GM23338 (cell line): Measurements from ENCODE around the gene THSD8. TPM values are rescaled to one million over a fixed set of nuclear protein-coding genes. Genes with fewer than 3 reads are reported as not detected.

Source experiments
- ATAC-seq: fragments of 200-7000 bp; cut with Tn5 transposase; 3 replicates; pipeline ENCODE4 v1.9.1; 2020
- DNase-seq: peaks from one replicate; pipeline ENCODE4 v3.0.0-alpha.2; 2015; ENCODE audit warnings: low spot score
- H2AFZ ChIP-seq: fragments of 200-600 bp; sonication (generic); 2 replicates; pipeline ENCODE4 v1.8.0; 2016; ENCODE audit warnings: antibody characterized with exemption, mild to moderate bottlenecking, moderate library complexity
- H3F3A ChIP-seq: fragments of 200-600 bp; sonication (generic); replicated peaks from 2 replicates; pipeline ENCODE4 v1.8.0; 2017; ENCODE audit warnings: antibody characterized with exemption, mixed run types, low read depth
- H3K27ac ChIP-seq: fragments of 200-600 bp; sonication (generic); 2 replicates; pipeline ENCODE4 v1.6.1; 2016; ENCODE audit warnings: low read depth
- H3K27me3 ChIP-seq: fragments of 200-600 bp; sonication (generic); 2 replicates; pipeline ENCODE4 v1.8.0; 2016; ENCODE audit warnings: mild to moderate bottlenecking, mixed run types, moderate library complexity; ENCODE audit not compliant: insufficient read depth
- H3K36me3 ChIP-seq: fragments of 200-600 bp; sonication (generic); 2 replicates; pipeline ENCODE4 v1.8.0; 2016; ENCODE audit warnings: mild to moderate bottlenecking; ENCODE audit not compliant: insufficient read depth
- H3K4me1 ChIP-seq: fragments of 200-600 bp; sonication (generic); 2 replicates; pipeline ENCODE4 v1.8.0; 2016; ENCODE audit warnings: mild to moderate bottlenecking, moderate library complexity; ENCODE audit not compliant: insufficient read depth
- H3K4me2 ChIP-seq: fragments of 200-600 bp; sonication (generic); 2 replicates; pipeline ENCODE4 v1.7.1; 2017; ENCODE audit warnings: mixed run types
- H3K4me3 ChIP-seq: fragments of 200-600 bp; sonication (generic); 2 replicates; pipeline ENCODE4 v1.6.1; 2016; ENCODE audit warnings: mixed run types
- H3K79me2 ChIP-seq: fragments of 200-600 bp; sonication (generic); replicated peaks from 2 replicates; pipeline ENCODE4 v1.8.0; 2017; ENCODE audit warnings: mild to moderate bottlenecking; ENCODE audit not compliant: insufficient read depth
- H3K9me2 ChIP-seq: fragments of 200-600 bp; sonication (generic); 2 replicates; pipeline ENCODE4 v1.8.0; 2017; ENCODE audit not compliant: insufficient read depth
- H4K20me1 ChIP-seq: fragments of 200-600 bp; sonication (generic); replicated peaks from 2 replicates; pipeline ENCODE4 v1.8.0; 2017; ENCODE audit warnings: mild to moderate bottlenecking; ENCODE audit not compliant: insufficient read depth
- H3K27ac Mint-ChIP-seq: 2 replicates; pipeline ENCODE4 v1.8.0; 2020; ENCODE audit warnings: inconsistent platforms, mild to moderate bottlenecking, moderate library complexity, mixed read lengths
- H3K27me3 Mint-ChIP-seq: 3 replicates; pipeline ENCODE4 v1.8.0; 2022; ENCODE audit warnings: low read depth, mild to moderate bottlenecking, moderate library complexity, mixed read lengths, inconsistent platforms; ENCODE audit not compliant: insufficient read depth, poor library complexity
- H3K36me3 Mint-ChIP-seq: 3 replicates; pipeline ENCODE4 v1.8.0; 2021; ENCODE audit warnings: low read depth, mild to moderate bottlenecking, inconsistent platforms, moderate library complexity, mixed read lengths
- H3K4me1 Mint-ChIP-seq: 3 replicates; pipeline ENCODE4 v1.8.0; 2020; ENCODE audit warnings: mild to moderate bottlenecking, inconsistent platforms, mixed read lengths
- H3K4me3 Mint-ChIP-seq: 3 replicates; pipeline ENCODE4 v1.8.0; 2021; ENCODE audit warnings: moderate library complexity, mild to moderate bottlenecking, inconsistent platforms, mixed read lengths
- H3K9me3 Mint-ChIP-seq: 3 replicates; pipeline ENCODE4 v1.8.0; 2020; ENCODE audit warnings: moderate library complexity, mild to moderate bottlenecking, inconsistent platforms, mixed read lengths
- CREB1 ChIP-seq: fragments of 250-450 bp; sonication (Bioruptor Pico); IDR thresholded peaks from 2 replicates; pipeline ENCODE4 v1.5.0; 2020; ENCODE audit warnings: low read depth, mild to moderate bottlenecking, moderate library complexity
- ETS1 ChIP-seq: IDR thresholded peaks from 2 replicates; pipeline ENCODE4 v1.6.1; 2016; ENCODE audit warnings: antibody characterized with exemption
- EZH2 ChIP-seq: fragments of 200-600 bp; sonication (generic); IDR thresholded peaks from one replicate; pipeline ENCODE4 v1.8.0; 2017; ENCODE audit warnings: antibody characterized with exemption, mild to moderate bottlenecking, low read depth; ENCODE audit not compliant: unreplicated experiment
- EZH2phosphoT487 ChIP-seq: fragments of 200-600 bp; sonication (generic); IDR thresholded peaks from one replicate; pipeline ENCODE4 v1.8.1; 2018; ENCODE audit warnings: antibody characterized with exemption; ENCODE audit not compliant: unreplicated experiment
- NANOG ChIP-seq: IDR thresholded peaks from 2 replicates; pipeline ENCODE4 v1.6.1; 2016; ENCODE audit warnings: antibody characterized with exemption, borderline replicate concordance
- POLR2AphosphoS5 ChIP-seq: IDR thresholded peaks from 2 replicates; pipeline ENCODE4 v1.6.1; 2016; ENCODE audit warnings: antibody characterized with exemption, low read depth
- REST ChIP-seq: IDR thresholded peaks from one replicate; pipeline ENCODE4 v1.6.1; 2018; ENCODE audit warnings: antibody characterized with exemption; ENCODE audit not compliant: unreplicated experiment
- STAT1 ChIP-seq: IDR thresholded peaks from one replicate; pipeline ENCODE4 v1.6.1; 2016; ENCODE audit warnings: antibody characterized with exemption; ENCODE audit not compliant: unreplicated experiment
- ZNF114 ChIP-seq: fragments of 250-450 bp; sonication (Bioruptor Pico); IDR thresholded peaks from 2 replicates; pipeline ENCODE4 v1.5.0; 2020; ENCODE audit warnings: mild to moderate bottlenecking, moderate library complexity
- ZNF331 ChIP-seq: fragments of 250-450 bp; sonication (Bioruptor Pico); IDR thresholded peaks from 2 replicates; pipeline ENCODE4 v1.5.0; 2020; ENCODE audit warnings: low read depth, mild to moderate bottlenecking, moderate library complexity
- ZNF462 ChIP-seq: fragments of 250-450 bp; sonication (Bioruptor Pico); IDR thresholded peaks from 2 replicates; pipeline ENCODE4 v1.5.0; 2020; ENCODE audit warnings: mild to moderate bottlenecking, moderate library complexity
- polyA plus RNA-seq: library from polyadenylated mRNA; unstranded; fragments of >200 nt; fragmentation: Nextera tagmentation; extraction: Ambion mirVana; gene quantifications from 2 replicates; pipeline ENCODE4 v1.2.1, GENCODE V29; 2016
- total RNA-seq: library from RNA; depleted of rRNA; stranded (reverse); fragments of >200 nt; shearing (Covaris generic); gene quantifications from 2 replicates; pipeline ENCODE4 v1.2.3, GENCODE V29; 2014
- TF ChIP-seq, protein P1 (sequence below), 2 experiments: fragments of 200-600 bp in 1 of 2; sonication (generic) in 1 of 2; conservative IDR thresholded peaks; 2 replicates each; pipeline versions ENCODE4 v1.5.1 to v1.6.1; 2016 to 2017; ENCODE audit warnings: antibody characterized with exemption in 2 of 2, low read depth in 2 of 2, mild to moderate bottlenecking in 2 of 2, moderate library complexity in 1 of 2

THSD8 gene
- total and polyA plus RNA-seq, 2 experiments from 2014 or later = 0.38 to 38.5 TPM

DNA sequence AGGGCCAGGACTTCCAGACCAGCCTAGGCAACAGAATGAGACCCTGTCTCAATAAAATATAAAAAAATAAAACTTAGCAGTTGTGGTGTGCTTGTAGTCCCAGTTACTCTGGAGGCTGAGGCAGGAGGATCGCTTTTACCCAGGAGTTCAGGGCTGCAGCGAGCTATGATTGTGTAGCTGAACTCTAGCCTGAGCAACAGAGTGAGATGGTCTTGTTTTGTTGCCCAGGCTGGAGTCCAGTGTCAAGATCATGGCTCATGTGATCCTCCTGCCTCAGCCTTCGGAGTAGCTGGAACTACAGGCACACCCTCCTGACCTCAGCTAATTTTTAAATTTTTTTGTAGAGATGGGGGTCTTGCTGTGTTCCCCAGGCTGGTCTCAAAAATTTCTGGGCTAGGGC is 14.9 kb upstream of the THSD8 start (continued):
- TF ChIP-seq, protein P1, sequence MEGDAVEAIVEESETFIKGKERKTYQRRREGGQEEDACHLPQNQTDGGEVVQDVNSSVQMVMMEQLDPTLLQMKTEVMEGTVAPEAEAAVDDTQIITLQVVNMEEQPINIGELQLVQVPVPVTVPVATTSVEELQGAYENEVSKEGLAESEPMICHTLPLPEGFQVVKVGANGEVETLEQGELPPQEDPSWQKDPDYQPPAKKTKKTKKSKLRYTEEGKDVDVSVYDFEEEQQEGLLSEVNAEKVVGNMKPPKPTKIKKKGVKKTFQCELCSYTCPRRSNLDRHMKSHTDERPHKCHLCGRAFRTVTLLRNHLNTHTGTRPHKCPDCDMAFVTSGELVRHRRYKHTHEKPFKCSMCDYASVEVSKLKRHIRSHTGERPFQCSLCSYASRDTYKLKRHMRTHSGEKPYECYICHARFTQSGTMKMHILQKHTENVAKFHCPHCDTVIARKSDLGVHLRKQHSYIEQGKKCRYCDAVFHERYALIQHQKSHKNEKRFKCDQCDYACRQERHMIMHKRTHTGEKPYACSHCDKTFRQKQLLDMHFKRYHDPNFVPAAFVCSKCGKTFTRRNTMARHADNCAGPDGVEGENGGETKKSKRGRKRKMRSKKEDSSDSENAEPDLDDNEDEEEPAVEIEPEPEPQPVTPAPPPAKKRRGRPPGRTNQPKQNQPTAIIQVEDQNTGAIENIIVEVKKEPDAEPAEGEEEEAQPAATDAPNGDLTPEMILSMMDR (conservative IDR thresholded peaks at IDR 0.05; ENCODE audit: low read depth in 2 of 2) = no peak
- no peak for TF ChIP-seq ETS1
- no peak for TF ChIP-seq ZNF331 (CRISPR knock-in tag)
- TF ChIP-seq CREB1 = no peak
- TF ChIP-seq STAT1 = no peak

DNA sequence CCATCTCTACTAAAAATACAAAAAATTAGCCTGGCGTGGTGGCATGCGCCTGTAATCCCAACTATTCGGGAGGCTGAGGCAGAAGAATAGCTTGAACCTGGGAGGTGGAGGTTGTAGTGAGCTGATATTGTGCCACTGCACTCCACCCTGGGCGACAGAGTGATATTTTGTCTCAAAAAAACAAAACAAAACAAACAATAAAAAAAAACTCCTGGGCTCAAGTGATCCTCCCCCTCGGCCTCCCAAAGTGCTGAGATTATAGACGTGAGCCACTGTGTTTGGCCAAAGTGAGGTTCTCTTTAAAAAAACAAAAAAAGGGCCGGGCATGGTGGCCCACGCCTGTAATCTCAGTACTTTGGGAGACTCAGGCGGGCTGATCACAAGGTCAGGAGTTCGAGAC is 14.4 kb upstream of the THSD8 start:
- no peaks in the 10 kb centered on the region for H4K20me1 ChIP-seq
- H3K36me3 ChIP-seq = no peaks in the 10 kb centered on the region
- DNase-seq (no peak), ATAC-seq (no peak)
- peaks cover 19% of the 10 kb centered on the region for H3K27me3 ChIP-seq
- no peaks in the 10 kb centered on the region for H3K79me2 ChIP-seq
- H3K9me2 ChIP-seq = no peaks in the 10 kb centered on the region
- H3F3A ChIP-seq = peaks cover 26% of the 10 kb centered on the region; the same call in 1 of the 2 replicates
- Mint-ChIP-seq H3K27ac (no peak overlapping the region), H3K4me1 (peaks cover 27% of the 10 kb centered on the region), H3K9me3 (no peaks in the 10 kb centered on the region; the same call in 2 of the 3 replicates), H3K4me3 (no peak overlapping the region), H3K27me3 (peaks cover 29% of the 10 kb centered on the region), H3K36me3 (no peaks in the 10 kb centered on the region; the same call in 2 of the 3 replicates)
- peaks cover 32% of the 10 kb centered on the region for H3K4me1 ChIP-seq
- no peak overlapping the region for H3K4me3 ChIP-seq
- H3K27ac ChIP-seq = no peak overlapping the region
- H2AFZ ChIP-seq = no peak overlapping the region
- no peak overlapping the region for H3K4me2 ChIP-seq
- TF ChIP-seq EZH2phosphoT487 = no peak
- TF ChIP-seq EZH2 = no peak
- TF ChIP-seq NANOG = no peak
- TF ChIP-seq REST = no peak
- no peak for TF ChIP-seq POLR2AphosphoS5
- no peak for TF ChIP-seq ZNF114 (CRISPR knock-in tag)
- TF ChIP-seq ZNF462 (CRISPR knock-in tag) = no peak
- no peak for TF ChIP-seq ETS1
- TF ChIP-seq CREB1 = no peak
- no peak for TF ChIP-seq ZNF331 (CRISPR knock-in tag)
